OCI-LY1 (cell line): ENCODE measurements around the gene ECSIT.
"Not testable (repeated sequence)": the region's sequence is repeated elsewhere in the genome, so short reads cannot be mapped to it uniquely, and the experiment has no call there.

ENCODE experiments used
- H2AFZ ChIP-seq: fragments of 200-600 bp; sonication (generic), shearing (Covaris generic); 2 replicates; pipeline ENCODE4 v1.6.0; 2014; ENCODE audit warnings: antibody characterized with exemption, mild to moderate bottlenecking, low read length
- H3F3A ChIP-seq: fragments of 200-600 bp; sonication (generic), shearing (Covaris generic); 2 replicates; pipeline ENCODE4 v1.6.0; 2014; ENCODE audit warnings: mild to moderate bottlenecking, antibody characterized with exemption, low read length, moderate library complexity; ENCODE audit not compliant: insufficient read depth
- H3K27ac ChIP-seq: fragments of 200-600 bp; sonication (generic); 2 replicates; pipeline ENCODE4 v1.5.1; 2014; ENCODE audit warnings: low read length, mixed run types, mild to moderate bottlenecking, low read depth; ENCODE audit not compliant: poor library complexity, severe bottlenecking
- H3K27me3 ChIP-seq: fragments of 200-600 bp; sonication (generic); 2 replicates; pipeline ENCODE4 v1.6.0; 2014; ENCODE audit warnings: antibody characterized with exemption, mild to moderate bottlenecking, low read length, moderate library complexity; ENCODE audit not compliant: insufficient read depth
- H3K36me3 ChIP-seq: fragments of 200-600 bp; sonication (generic); 2 replicates; pipeline ENCODE4 v1.6.1; 2014; ENCODE audit warnings: mild to moderate bottlenecking, antibody characterized with exemption, low read length, moderate library complexity, mixed read lengths; ENCODE audit not compliant: insufficient read depth
- H3K4me1 ChIP-seq: fragments of 200-600 bp; sonication (generic); 2 replicates; pipeline ENCODE4 v1.5.1; 2014; ENCODE audit warnings: mild to moderate bottlenecking, low read length, moderate library complexity; ENCODE audit not compliant: insufficient read depth, severe bottlenecking
- H3K4me2 ChIP-seq: fragments of 200-600 bp; sonication (generic), shearing (Covaris generic); 2 replicates; pipeline ENCODE4 v1.6.1; 2014; ENCODE audit warnings: low read length
- H3K4me3 ChIP-seq: fragments of 200-600 bp; sonication (generic); 2 replicates; pipeline ENCODE4 v1.5.1; 2014; ENCODE audit warnings: low read length, low read depth, mild to moderate bottlenecking, mixed read lengths; ENCODE audit not compliant: poor library complexity, severe bottlenecking
- H3K79me2 ChIP-seq: fragments of 200-600 bp; shearing (Covaris generic); 2 replicates; pipeline ENCODE4 v1.6.1; 2016; ENCODE audit warnings: mixed run types, low read length, mixed read lengths; ENCODE audit not compliant: insufficient read depth
- H3K9ac ChIP-seq: fragments of 200-600 bp; sonication (generic), shearing (Covaris generic); 2 replicates; pipeline ENCODE4 v1.6.1; 2014; ENCODE audit warnings: mild to moderate bottlenecking, low read length, mixed read lengths
- H3K9me2 ChIP-seq: fragments of 200-600 bp; sonication (generic), shearing (Covaris generic); 2 replicates; pipeline ENCODE4 v1.6.1; 2014; ENCODE audit warnings: low read depth, mild to moderate bottlenecking, low read length, mixed read lengths
- H3K9me3 ChIP-seq: fragments of 200-600 bp; shearing (Covaris generic); 2 replicates; pipeline ENCODE4 v1.6.1; 2014; ENCODE audit warnings: low read length, mixed read lengths
- H4K20me1 ChIP-seq: fragments of 200-600 bp; sonication (generic), shearing (Covaris generic); 2 replicates; pipeline ENCODE4 v1.6.0; 2016; ENCODE audit warnings: mild to moderate bottlenecking, low read length; ENCODE audit not compliant: insufficient read depth
- EZH2 ChIP-seq: fragments of 200-600 bp; sonication (generic), shearing (Covaris generic); IDR thresholded peaks from 2 replicates; pipeline ENCODE4 v1.8.0; 2017; ENCODE audit warnings: borderline replicate concordance, mixed run types, mild to moderate bottlenecking, antibody characterized with exemption, low read length, moderate library complexity, mixed read lengths
- TF ChIP-seq, protein P1 (sequence below): fragments of 200-600 bp; sonication (generic), shearing (Covaris generic); IDR thresholded peaks from 2 replicates; pipeline ENCODE4 v1.5.1; 2017; ENCODE audit warnings: mild to moderate bottlenecking, antibody characterized with exemption, low read length, moderate library complexity, mixed read lengths

The ECSIT gene

DNA sequence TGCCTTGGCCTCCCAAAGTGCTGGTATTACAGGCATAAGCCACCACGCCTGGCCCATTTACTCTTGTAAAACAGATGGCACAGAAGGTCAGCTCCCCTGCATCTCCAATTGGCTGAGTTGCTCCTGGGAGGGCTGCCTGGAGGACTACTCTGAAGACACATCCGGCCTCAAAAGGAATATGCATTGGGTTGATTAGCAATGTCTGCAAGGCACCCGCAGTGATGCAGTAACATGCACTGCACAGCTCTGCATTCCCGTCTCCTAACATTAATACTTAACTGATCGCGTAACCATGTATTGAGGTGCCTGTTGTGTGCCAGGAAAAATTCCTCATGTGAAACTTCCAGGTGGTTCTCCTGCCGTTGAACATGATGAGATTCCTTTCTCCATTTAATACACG is 53.1 kb downstream of the ECSIT start:
- Histone ChIP-seq H2AFZ (no peak overlapping the region), H3K27me3 (no peaks in the 10 kb centered on the region), H3K9me3 (no peaks in the 10 kb centered on the region), H3K9ac (no peak overlapping the region), H4K20me1 (no peaks in the 10 kb centered on the region), H3K79me2 (no peaks in the 10 kb centered on the region), H3K9me2 (no peaks in the 10 kb centered on the region), H3K27ac (no peak overlapping the region), H3K4me2 (no peak overlapping the region), H3K36me3 (no peaks in the 10 kb centered on the region), H3F3A (no peaks in the 10 kb centered on the region), H3K4me3 (no peak overlapping the region), H3K4me1 (no peaks in the 10 kb centered on the region)
- TF ChIP-seq, protein P1, sequence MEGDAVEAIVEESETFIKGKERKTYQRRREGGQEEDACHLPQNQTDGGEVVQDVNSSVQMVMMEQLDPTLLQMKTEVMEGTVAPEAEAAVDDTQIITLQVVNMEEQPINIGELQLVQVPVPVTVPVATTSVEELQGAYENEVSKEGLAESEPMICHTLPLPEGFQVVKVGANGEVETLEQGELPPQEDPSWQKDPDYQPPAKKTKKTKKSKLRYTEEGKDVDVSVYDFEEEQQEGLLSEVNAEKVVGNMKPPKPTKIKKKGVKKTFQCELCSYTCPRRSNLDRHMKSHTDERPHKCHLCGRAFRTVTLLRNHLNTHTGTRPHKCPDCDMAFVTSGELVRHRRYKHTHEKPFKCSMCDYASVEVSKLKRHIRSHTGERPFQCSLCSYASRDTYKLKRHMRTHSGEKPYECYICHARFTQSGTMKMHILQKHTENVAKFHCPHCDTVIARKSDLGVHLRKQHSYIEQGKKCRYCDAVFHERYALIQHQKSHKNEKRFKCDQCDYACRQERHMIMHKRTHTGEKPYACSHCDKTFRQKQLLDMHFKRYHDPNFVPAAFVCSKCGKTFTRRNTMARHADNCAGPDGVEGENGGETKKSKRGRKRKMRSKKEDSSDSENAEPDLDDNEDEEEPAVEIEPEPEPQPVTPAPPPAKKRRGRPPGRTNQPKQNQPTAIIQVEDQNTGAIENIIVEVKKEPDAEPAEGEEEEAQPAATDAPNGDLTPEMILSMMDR = no peak
- TF ChIP-seq EZH2 = no peak

DNA sequence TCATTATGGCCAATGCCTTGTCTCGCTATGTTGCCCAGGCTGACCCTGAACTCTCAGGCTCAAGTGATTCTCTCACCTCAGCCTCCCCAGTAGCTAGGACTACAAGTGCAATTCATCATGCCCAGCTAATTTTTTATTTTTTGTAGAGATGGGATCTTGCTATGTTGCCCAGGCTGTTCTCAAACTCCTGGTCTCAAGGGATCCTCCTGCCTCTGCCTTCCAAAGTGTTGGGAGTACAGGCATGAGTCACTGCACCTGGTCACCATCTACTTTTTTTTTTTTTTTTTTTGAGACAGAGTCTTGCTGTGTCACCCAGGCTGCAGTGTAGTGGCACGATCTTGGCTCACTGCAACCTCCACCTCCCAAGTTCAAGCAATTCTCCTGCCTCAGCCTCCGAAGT is 53.6 kb downstream of the ECSIT start:
- H2AFZ ChIP-seq, H3K27me3 ChIP-seq, H3K4me3 ChIP-seq, H3K36me3 ChIP-seq, H3K4me2 ChIP-seq, H3K9me2 ChIP-seq, H3K27ac ChIP-seq, H3K9ac ChIP-seq, H3K4me1 ChIP-seq, H4K20me1 ChIP-seq, H3F3A ChIP-seq, H3K9me3 ChIP-seq, H3K79me2 ChIP-seq: not testable (repeated sequence)

DNA sequence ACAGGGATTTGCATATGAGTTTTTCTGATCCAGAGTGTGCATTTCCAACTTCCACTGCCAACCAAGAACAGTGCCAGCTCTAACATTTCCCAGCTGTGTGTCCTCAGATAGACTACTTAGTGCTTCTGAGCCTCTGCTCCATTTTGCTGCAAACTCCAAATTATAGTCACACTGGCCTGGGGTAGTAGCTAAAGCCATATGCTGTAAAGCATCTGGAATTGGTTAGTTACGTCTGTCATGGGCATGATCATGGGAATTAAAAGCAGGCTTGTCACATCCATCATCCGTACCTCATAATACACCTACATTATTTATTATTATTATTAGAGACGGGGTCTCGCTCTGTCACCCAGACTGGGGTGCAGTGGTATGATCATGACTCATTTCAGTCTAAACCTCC is 55.2 kb downstream of the ECSIT start:
- H3F3A ChIP-seq = no peaks in the 10 kb centered on the region
- no peak overlapping the region for H3K4me2 ChIP-seq
- no peaks in the 10 kb centered on the region for H3K4me1 ChIP-seq
- no peaks in the 10 kb centered on the region for H4K20me1 ChIP-seq
- no peaks in the 10 kb centered on the region for H3K36me3 ChIP-seq
- H2AFZ ChIP-seq = no peak overlapping the region
- no peaks in the 10 kb centered on the region for H3K79me2 ChIP-seq
- no peak overlapping the region for H3K4me3 ChIP-seq
- H3K27ac ChIP-seq = no peak overlapping the region
- H3K9ac ChIP-seq = no peak overlapping the region
- no peak for TF ChIP-seq EZH2
- TF ChIP-seq, protein P1 = no peak
- 0 out of 2 replicates have a peak, but pooled peaks cover 4% of the 10 kb centered on the region for H3K27me3 ChIP-seq
- H3K9me2 ChIP-seq = no peaks in the 10 kb centered on the region
- H3K9me3 ChIP-seq = no peaks in the 10 kb centered on the region

DNA sequence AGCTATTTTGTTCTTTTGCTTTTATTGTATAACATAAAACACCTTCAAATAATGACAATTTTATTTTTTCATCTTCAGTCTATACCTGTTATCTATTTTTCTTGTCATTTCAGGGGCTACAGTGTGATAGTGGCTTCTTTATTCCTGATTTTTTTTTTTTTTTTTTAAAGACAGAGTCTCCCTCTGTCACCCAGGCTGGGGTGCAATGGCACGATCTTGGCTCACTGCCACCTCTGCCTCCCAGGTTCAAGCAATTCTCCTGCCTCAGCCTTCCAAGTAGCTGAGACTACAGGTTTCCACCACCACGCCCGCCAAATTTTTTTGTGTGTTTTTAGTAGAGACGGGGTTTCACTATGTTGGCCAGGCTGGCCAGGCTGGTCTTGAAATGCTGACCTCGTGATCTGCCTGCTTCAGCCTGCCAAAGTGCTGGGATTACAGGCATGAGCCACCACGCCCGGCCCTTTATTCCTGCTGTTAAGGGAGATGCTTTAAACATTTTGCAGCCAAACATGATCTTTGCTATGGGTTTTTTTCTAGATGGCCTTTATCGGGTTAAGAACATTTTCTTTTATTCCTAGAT is 60.6 kb downstream of the ECSIT start:
- H3F3A ChIP-seq, H3K27ac ChIP-seq, H3K79me2 ChIP-seq, H3K4me3 ChIP-seq, H3K27me3 ChIP-seq, H3K4me1 ChIP-seq, H2AFZ ChIP-seq, H3K36me3 ChIP-seq, H3K9me2 ChIP-seq, H3K4me2 ChIP-seq, H4K20me1 ChIP-seq, H3K9me3 ChIP-seq, H3K9ac ChIP-seq: not testable (repeated sequence)
